ENCODE data around the gene MVD.
"Not testable (repeated sequence)": the region's sequence is repeated elsewhere in the genome, so short reads cannot be mapped to it uniquely, and the experiment has no call there.

The MVD gene

GRCh38 chr16:88610909-88611812, 51.7 kb downstream of the MVD start:
- no peaks in the 10 kb centered on the region for H3K27me3 ChIP-seq (ENCODE audit: control insufficient read depth, insufficient read depth, low read length)
- H3K9me3 ChIP-seq (ENCODE audit: control insufficient read depth, insufficient read depth, low read length), result no peaks in the 10 kb centered on the region
- H3K36me3 ChIP-seq (ENCODE audit: control insufficient read depth, insufficient read depth, low read length), result peaks cover 19% of the 10 kb centered on the region
- peak overlapping the region; percentile 41 for H3K9ac ChIP-seq (ENCODE audit: low read depth, low read length)
- peaks cover 4% of the 10 kb centered on the region for H3K4me1 ChIP-seq (ENCODE audit: control insufficient read depth, insufficient read depth, low read length)
- H3K4me3 ChIP-seq (ENCODE audit: low read depth, low read length), result peak overlapping the region; percentile 43

GRCh38 chr16:88610080-88610479, 52.8 kb downstream of the MVD start:
- Histone ChIP-seq H3K4me1 (ENCODE audit: control insufficient read depth, insufficient read depth, low read length) (peaks cover 4% of the 10 kb centered on the region), H3K36me3 (ENCODE audit: control insufficient read depth, insufficient read depth, low read length) (peaks cover 18% of the 10 kb centered on the region), H3K9me3 (ENCODE audit: control insufficient read depth, insufficient read depth, low read length) (no peaks in the 10 kb centered on the region), H3K4me3 (ENCODE audit: low read depth, low read length) (no peak overlapping the region), H3K9ac (ENCODE audit: low read depth, low read length) (peak overlapping the region; percentile 47), H3K27me3 (ENCODE audit: control insufficient read depth, insufficient read depth, low read length) (no peaks in the 10 kb centered on the region)

GRCh38 chr16:88609426-88609825, 53.5 kb downstream of the MVD start:
- not testable (repeated sequence) for H3K4me3 ChIP-seq (ENCODE audit: low read depth, low read length); H3K9me3 ChIP-seq (ENCODE audit: control insufficient read depth, insufficient read depth, low read length); H3K4me1 ChIP-seq (ENCODE audit: control insufficient read depth, insufficient read depth, low read length); H3K27me3 ChIP-seq (ENCODE audit: control insufficient read depth, insufficient read depth, low read length); H3K9ac ChIP-seq (ENCODE audit: low read depth, low read length)
- peaks cover 19% of the 10 kb centered on the region for H3K36me3 ChIP-seq (ENCODE audit: control insufficient read depth, insufficient read depth, low read length)

- peaks cover 15% of the 10 kb centered on the region for H3K36me3 ChIP-seq (ENCODE audit: control insufficient read depth, insufficient read depth, low read length)
- H3K9ac ChIP-seq (ENCODE audit: low read depth, low read length), result no peak overlapping the region
- no peak overlapping the region for H3K4me3 ChIP-seq (ENCODE audit: low read depth, low read length)
- peaks cover 4% of the 10 kb centered on the region for H3K4me1 ChIP-seq (ENCODE audit: control insufficient read depth, insufficient read depth, low read length)
- no peaks in the 10 kb centered on the region for H3K27me3 ChIP-seq (ENCODE audit: control insufficient read depth, insufficient read depth, low read length)
- H3K9me3 ChIP-seq (ENCODE audit: control insufficient read depth, insufficient read depth, low read length), result no peaks in the 10 kb centered on the region
Observed at GRCh38 chr16:88608076-88608475, 54.8 kb downstream of the MVD start.

- Histone ChIP-seq H3K9ac (ENCODE audit: low read depth, low read length) (no peak overlapping the region), H3K9me3 (ENCODE audit: control insufficient read depth, insufficient read depth, low read length) (no peaks in the 10 kb centered on the region), H3K36me3 (ENCODE audit: control insufficient read depth, insufficient read depth, low read length) (peaks cover 25% of the 10 kb centered on the region), H3K4me3 (ENCODE audit: low read depth, low read length) (no peak overlapping the region), H3K4me1 (ENCODE audit: control insufficient read depth, insufficient read depth, low read length) (peaks cover 4% of the 10 kb centered on the region), H3K27me3 (ENCODE audit: control insufficient read depth, insufficient read depth, low read length) (no peaks in the 10 kb centered on the region)
Observed at GRCh38 chr16:88606148-88606757, 56.6 kb downstream of the MVD start.

GRCh38 chr16:88605186-88606147, 57.4 kb downstream of the MVD start:
- Histone ChIP-seq H3K27me3 (ENCODE audit: control insufficient read depth, insufficient read depth, low read length) (no peaks in the 10 kb centered on the region), H3K9me3 (ENCODE audit: control insufficient read depth, insufficient read depth, low read length) (no peaks in the 10 kb centered on the region), H3K36me3 (ENCODE audit: control insufficient read depth, insufficient read depth, low read length) (peaks cover 30% of the 10 kb centered on the region), H3K4me1 (ENCODE audit: control insufficient read depth, insufficient read depth, low read length) (no peaks in the 10 kb centered on the region), H3K4me3 (ENCODE audit: low read depth, low read length) (no peak overlapping the region), H3K9ac (ENCODE audit: low read depth, low read length) (no peak overlapping the region)

GRCh38 chr16:88602091-88602490, 60.8 kb downstream of the MVD start:
- H3K36me3 ChIP-seq (ENCODE audit: control insufficient read depth, insufficient read depth, low read length), result peaks cover 48% of the 10 kb centered on the region

More at GRCh38 chr16:88602091-88602490, 60.8 kb downstream of the MVD start:
- no peak overlapping the region for H3K9ac ChIP-seq (ENCODE audit: low read depth, low read length)
- H3K4me1 ChIP-seq (ENCODE audit: control insufficient read depth, insufficient read depth, low read length), result no peaks in the 10 kb centered on the region
- H3K9me3 ChIP-seq (ENCODE audit: control insufficient read depth, insufficient read depth, low read length), result no peaks in the 10 kb centered on the region
- H3K4me3 ChIP-seq (ENCODE audit: low read depth, low read length), result no peak overlapping the region
- no peaks in the 10 kb centered on the region for H3K27me3 ChIP-seq (ENCODE audit: control insufficient read depth, insufficient read depth, low read length)
